ENCODE measurements around the gene F2RL3.

DNA sequence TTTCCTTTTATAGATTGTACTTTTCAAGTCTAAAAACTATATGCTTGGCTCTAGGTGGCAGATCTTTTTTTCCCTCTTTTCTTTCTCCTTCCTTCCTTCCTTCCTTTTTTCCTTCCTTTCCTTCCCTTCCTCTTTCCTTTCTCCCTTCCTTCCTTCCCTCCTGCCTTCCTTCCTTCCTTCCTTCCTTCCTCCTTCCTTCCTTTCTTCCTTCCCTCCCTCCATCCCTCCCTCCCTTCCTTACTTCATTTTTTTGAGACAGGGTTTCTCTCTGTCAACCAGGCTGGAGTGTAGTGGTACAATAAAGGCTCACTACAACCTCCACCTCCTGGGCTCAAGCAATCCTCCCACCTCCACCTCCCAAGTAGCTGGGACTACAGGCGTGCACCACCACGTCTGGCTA lies 48.1 kb downstream of the F2RL3 start:
- TF ChIP-seq TAF1 (IDR thresholded peaks at IDR 0.05; ENCODE audit: low read depth, low read length) (no peak), CTCF (IDR thresholded peaks at IDR 0.05; ENCODE audit: control extremely low read depth in 1 of 3, insufficient read depth in 1 of 3, low read depth in 1 of 3, low read length in 3 of 3) (no peak), POLR2AphosphoS5 (IDR thresholded peaks at IDR 0.05; ENCODE audit: low read depth, low read length) (no peak), SP4 (IDR thresholded peaks at IDR 0.05; ENCODE audit: low read length) (no peak), HDAC2 (IDR thresholded peaks at IDR 0.05; ENCODE audit: borderline replicate concordance in 1 of 2, low read depth in 2 of 2, low read length in 2 of 2) (no peak), YY1 (IDR thresholded peaks at IDR 0.05; ENCODE audit: low read depth, low read length) (no peak), ZNF274 (IDR thresholded peaks at IDR 0.05; ENCODE audit: borderline replicate concordance, extremely low read depth, low read length) (no peak), POLR2A (IDR thresholded peaks at IDR 0.05; ENCODE audit: control extremely low read depth in 1 of 2, low read depth in 2 of 2, low read length in 2 of 2) (no peak), SRF (IDR thresholded peaks at IDR 0.05; ENCODE audit: low read depth, low read length) (no peak), JUND (IDR thresholded peaks at IDR 0.05; ENCODE audit: low read length) (no peak), EZH2 (IDR thresholded peaks at IDR 0.05; ENCODE audit: low read depth, low read length, severe bottlenecking) (no peak), SUZ12 (IDR thresholded peaks at IDR 0.05; ENCODE audit: low read length) (no peak)
- TF ChIP-seq, protein P1, sequence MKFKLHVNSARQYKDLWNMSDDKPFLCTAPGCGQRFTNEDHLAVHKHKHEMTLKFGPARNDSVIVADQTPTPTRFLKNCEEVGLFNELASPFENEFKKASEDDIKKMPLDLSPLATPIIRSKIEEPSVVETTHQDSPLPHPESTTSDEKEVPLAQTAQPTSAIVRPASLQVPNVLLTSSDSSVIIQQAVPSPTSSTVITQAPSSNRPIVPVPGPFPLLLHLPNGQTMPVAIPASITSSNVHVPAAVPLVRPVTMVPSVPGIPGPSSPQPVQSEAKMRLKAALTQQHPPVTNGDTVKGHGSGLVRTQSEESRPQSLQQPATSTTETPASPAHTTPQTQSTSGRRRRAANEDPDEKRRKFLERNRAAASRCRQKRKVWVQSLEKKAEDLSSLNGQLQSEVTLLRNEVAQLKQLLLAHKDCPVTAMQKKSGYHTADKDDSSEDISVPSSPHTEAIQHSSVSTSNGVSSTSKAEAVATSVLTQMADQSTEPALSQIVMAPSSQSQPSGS (IDR thresholded peaks at IDR 0.05; ENCODE audit: low read length) = no peak

All from H1 (cell line).